ENCODE data around the gene MAG.

Gene MAG

GRCh38 chr19:35291916-35292315, at the start of gene MAG:
Gene MAG, plus strand, starts transcription at chr19:35292161. Its CDS starts 3,248 bp downstream, at chr19:35295409.
- DNase-seq (ENCODE audit: low spot score): no peak

DNA sequence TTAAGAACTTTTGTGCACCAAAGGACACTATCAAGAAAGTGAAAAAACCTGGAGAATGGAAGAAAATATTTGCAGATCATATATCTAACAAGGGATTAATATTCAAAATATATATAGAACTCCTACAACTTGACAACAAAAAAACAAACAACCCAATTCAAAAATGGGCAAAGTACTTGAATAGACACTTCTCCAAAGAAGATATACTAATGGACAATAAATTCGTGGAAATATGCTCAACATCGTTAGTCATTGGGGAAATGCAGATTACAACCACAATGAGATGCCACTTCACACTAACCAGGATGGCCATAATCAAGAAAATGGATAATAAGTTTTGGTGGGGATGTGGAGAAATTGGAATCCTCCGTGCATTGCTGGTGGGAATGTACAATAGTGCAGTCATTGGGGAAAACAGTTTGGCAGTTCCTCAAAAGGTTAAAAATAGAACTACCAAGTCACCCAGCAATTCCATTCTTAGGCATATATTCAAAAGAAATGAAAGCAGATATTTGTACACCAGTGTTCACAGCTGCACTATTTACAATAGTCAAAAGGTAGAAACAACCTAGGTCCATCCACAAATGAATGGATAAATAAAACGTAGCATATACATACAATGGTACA, 45.4 kb upstream of the MAG start:
- DNase-seq (ENCODE audit: low spot score): no peak

GRCh38 chr19:35247526-35248309, 44.2 kb upstream of the MAG start:
- DNase-seq (ENCODE audit: low spot score): no peak

GRCh38 chr19:35248310-35249145, 43.4 kb upstream of the MAG start, which contains the start of gene LSR:
Gene LSR, plus strand, starts transcription at chr19:35249002. Its CDS starts 21 bp downstream, at chr19:35249023.
- no peak for DNase-seq (ENCODE audit: low spot score)

DNA sequence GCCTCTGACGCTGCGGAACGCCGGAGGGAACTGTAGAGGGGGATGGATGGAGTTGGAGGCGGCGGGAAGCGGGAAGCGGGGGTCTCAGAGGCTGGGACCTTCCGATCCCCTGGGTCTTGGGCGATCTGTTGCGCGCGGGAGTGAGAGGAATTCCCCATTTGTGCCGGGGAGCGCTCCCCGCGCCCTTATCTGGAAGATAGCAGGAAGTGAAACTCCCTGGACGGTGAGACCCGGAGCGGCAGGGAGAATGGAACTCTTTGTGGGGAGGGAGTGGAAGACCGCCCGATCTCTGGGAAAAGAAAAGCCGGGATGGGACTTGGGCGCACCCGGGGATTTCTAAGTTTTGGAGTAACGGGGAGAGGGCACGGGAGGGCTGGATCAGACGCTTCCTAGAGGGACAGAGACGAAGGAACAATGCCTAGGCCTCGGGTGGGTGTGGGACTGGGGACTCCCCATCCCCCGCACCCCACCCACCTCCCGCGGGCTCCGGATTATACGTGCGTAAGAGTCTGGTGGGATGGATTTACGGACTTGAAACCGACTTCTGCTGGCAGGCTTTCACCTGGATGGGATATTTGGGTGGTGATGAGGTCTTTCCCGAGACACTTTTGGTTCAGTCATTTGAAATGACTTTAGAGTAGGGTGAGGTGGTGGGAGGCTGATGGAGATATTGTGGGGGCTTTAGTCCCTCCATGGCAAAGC, 42.7 kb upstream of the MAG start:
- no peak for DNase-seq (ENCODE audit: low spot score)

GRCh38 chr19:35249848-35250711, 41.9 kb upstream of the MAG start:
- DNase-seq (ENCODE audit: low spot score): no peak

DNA sequence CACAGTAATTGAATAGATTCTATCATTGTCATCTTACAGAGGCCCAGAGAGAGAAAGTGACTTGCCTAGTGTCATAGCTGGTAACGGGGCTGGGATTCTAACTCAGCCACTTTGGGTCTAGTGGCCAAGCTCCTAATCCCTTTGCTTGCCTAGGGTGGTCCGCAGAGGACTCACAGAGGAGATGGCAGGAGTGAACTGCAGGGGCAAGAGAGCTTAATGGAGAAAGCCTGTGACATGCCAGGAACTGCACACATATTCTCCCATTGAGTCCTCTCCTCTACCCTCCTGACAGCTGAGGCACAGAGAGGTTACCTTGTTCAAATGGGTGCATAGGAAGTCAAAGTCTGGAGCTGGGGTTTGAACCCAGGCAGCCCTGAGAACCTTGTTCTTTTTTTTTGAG, 40.5 kb upstream of the MAG start:
- no peak for DNase-seq (ENCODE audit: low spot score)

DNA sequence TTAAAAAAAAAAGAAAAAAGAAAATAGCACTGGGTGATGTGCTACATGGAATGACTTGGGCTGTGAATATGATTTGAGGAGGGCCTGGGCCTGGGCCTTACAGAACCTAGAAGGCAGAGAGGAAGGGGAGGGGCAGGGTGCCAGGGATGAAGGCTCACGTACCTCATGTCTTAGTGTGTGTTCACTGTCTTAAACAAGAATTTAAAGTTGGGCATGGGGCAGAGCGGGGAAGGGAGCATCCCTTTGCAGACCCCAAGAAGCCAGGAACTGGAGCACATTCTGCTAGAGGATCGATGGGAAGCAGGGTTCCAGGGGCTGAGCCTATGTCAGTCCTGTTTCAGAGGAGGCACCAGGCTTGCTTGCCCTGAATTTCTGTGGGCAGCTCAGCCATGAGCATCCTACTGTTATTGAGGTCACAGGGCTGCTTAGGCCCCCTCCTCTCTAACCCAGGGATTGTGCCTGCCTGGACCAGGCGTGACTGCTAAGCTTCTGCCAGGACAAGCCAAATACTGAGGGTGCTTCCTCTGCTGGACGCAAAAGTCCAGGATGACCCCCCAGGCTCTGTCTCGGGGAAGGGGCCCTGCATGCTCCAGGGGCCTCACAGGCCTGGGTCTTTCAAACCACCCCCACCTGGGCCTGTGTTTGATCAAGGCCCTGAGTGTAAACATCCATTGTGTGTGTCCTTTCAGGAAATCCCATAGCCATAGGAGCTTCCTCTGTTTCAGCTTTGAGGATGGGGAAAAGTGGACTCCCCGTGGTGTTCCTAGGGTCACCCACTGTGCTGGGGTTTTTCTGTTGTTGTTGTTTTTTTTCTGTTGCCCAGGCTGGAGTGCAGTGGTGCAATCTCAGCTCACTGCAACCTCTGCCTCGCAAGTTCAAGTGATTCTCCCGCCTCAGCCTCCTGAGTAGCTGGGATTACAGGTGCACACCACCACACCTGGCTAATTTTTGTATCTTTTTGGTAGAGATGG, 38.4 kb upstream of the MAG start:
- no peak for DNase-seq (ENCODE audit: low spot score)

GRCh38 chr19:35254341-35255297, 37.3 kb upstream of the MAG start:
- no peak for DNase-seq (ENCODE audit: low spot score)

- DNase-seq (ENCODE audit: low spot score): no peak
Observed at GRCh38 chr19:35256566-35256965, 35.4 kb upstream of the MAG start.

GRCh38 chr19:35257113-35257461, 34.9 kb upstream of the MAG start:
- no peak for DNase-seq (ENCODE audit: low spot score)

DNA sequence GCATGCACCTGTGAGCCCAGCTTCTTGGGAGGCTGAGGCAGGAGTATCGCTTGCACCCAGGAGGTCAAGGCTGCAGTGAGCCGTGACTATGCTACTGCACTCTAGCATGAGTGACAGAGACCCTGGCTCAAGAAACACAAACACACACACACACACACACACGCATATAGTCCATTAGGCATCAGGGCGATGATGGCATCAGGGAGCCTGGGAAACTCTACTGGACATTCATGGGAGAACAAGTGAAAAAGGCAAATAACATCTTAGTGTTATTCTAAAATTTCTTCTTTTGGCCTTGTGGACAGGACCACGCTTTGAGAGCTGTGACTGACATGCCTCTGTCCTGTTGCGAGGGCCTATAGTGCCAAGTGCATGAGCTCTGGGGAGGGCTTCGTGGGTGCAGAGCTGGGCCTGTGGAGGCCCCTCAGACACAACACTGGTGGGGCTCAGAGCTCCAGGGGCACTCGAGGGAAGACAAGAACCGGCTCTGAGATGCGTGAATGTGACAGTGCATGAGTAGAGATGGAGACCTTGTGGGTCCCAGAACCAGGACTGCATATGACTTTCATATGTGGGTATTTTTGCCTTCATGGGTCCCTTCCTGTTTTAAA, 31.2 kb upstream of the MAG start:
- no peak for DNase-seq (ENCODE audit: low spot score)

- DNase-seq (ENCODE audit: low spot score): no peak
Observed at GRCh38 chr19:35261356-35262100, 30.4 kb upstream of the MAG start.

GRCh38 chr19:35262101-35262761, 29.7 kb upstream of the MAG start:
- no peak for DNase-seq (ENCODE audit: low spot score)

DNA sequence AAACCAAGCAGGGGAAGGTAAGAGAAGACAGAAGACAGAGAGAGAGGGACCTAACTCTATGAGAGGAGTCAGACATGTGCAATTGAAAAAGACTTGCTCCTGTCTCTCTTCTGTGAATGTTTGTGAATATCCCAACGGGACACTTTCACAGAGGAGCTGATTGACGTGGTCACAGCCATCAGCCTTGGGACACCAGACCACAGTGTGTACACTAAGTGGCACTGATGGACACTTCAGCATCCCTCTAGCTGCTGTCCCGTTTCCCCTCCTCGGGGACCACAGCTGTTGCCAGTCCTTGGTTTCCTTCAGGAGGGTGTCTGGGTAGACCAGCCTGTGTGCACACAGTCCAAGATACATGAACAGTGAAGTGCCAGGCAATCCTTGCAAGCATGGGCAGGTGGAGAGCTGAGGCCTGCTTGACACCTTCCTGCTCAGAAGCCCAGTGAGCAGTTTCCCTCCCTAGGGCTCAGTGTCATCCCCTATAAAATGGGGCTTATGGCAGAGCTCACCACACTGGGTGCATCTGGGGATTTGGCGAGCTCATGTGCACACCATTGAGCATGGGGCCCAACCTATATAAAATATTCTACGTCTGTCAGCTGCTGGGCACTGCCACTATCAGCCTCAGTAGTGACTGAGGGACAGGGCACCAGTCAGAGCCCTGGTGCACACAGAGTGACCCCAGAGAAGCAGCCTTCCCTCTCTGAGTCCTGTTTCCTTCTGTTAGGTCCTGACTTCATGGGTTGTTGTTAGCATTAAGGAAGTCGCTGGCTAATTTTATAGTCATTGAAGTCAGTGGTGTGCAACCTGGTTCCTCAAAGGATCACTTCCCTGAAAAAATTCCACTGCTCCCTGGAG, 27.5 kb upstream of the MAG start:
- DNase-seq (ENCODE audit: low spot score): no peak

Data from hepatic stellate cell (primary cell).